NCI-H2171 treated with DMSO at 0.1 percent for 48 hours (cell line): Measurements from ENCODE around the gene CCDC116.
"Not testable (repeated sequence)": the region's sequence is repeated elsewhere in the genome, so short reads cannot be mapped to it uniquely, and the experiment has no call there.

Experiments used
- DNase-seq: peaks from one replicate; lab custom pipeline; 2025; lab: John Stamatoyannopoulos, UW

CCDC116 gene

GRCh38 chr22:21609556-21610157, 22.9 kb upstream of the CCDC116 start:
- DNase-seq, result not testable (repeated sequence)

DNA sequence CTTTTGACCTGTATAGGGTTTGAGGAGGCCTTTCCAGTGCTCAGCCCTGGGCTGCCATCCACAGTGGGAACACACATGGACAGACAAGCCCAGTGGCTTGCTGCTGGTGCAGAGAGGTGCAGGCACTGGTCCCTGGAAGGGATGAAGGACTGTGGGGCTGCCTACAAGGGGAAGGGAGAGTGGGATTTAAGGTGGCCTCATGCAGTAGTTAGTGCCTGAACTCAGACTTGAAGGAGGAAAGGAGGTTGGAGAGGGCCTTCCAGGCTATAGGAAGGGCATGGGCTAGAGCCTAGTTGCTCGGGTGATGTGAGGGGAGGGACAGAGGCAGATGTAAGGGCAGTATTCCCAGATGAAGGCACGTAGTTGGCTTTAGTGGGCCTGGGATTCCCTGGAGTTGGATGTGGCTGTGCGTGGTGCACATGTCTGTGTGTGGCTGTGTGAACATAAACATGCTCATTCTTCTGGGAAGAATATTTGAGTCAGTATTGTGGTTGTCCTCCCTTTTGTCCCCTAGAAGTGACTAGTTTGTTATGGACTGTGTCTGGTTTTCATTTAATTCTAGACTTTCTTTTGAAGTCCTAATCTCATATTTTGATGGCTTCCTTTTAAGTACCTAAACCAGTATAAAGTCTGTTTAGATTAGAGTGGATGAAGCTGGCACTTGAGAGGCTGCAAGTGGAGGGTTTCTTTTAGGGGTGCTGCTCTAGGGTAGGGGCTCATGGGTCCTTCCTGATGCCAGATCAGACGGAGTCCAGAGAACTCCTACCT, 21.2 kb upstream of the CCDC116 start:
- DNase-seq, result no peak

- no peak for DNase-seq
These were observed 19.7 kb upstream of the CCDC116 start for GRCh38 chr22:21612858-21613257.

DNA sequence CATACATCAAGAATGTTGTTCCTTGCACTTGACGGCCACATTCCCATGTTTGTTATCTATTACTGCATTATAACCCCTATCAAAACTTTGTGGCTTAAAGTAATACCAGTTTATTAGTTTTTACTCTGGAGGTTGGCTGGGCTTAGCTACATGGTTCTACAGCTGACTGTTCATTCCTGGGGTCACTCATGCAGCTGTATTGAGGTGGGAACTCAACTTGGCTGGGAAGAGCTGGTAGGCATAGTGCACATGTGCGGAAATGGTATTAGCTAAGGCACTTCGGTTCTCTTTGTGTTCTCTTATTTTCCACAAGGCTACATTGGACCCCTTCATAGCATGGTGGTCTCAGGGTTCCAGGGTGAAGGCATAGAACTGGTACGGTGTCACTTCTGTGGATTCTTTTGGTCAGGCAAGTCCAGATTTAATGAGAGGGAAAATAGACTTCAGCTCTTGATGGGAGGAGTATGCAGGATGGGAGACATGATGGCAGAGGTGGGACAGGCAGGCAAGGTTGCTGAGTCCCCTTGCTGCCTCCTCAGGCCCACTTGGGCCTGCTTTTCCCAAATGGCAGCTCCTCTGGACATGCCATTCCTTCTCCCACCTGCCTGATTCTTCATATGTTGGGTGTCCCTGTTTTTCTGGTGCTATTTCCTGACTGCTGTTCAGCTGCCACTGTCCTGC, 18.9 kb upstream of the CCDC116 start:
- DNase-seq, result no peak

- DNase-seq, result no peak
These were observed 16.8 kb upstream of the CCDC116 start for GRCh38 chr22:21615731-21616130.

DNA sequence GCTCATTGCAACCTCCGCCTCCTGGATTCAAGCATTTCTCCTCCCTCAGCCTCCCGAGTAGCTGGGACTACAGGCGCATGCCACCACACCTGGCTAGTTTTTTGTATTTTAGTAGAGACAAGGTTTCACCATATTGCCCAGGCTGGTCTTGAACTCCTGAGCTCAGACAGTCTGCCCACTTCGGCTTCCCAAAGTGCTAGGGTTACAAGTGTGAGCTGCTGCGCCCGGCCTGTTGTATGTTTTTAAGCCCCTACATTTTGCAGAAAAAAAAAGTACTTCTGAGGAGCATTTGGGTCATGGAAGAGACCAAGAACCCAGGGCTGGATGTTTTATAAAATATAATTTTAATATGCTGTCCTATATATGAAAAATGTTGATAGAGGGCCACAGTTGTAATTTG, 15.2 kb upstream of the CCDC116 start:
- not testable (repeated sequence) for DNase-seq

DNA sequence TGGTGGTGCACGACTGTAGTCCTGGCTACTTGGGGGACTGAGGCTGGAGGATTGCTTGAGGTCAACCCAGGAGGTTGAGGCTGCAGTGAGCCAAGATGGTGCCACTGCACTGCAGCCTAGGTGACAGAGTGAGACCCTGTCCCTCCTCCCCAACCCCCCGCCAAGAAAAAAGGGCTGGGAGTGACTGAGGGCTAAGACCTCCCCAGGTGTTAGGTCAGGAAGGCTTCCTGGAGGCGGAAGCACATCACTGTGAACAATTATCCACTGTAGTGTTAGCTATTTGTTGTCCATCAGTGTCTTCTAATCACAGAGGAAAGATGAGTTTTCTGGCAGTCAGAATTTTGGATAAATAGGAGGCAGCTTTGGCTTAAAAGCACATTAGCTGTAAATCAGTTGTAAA, 11.5 kb upstream of the CCDC116 start:
- no peak for DNase-seq

DNA sequence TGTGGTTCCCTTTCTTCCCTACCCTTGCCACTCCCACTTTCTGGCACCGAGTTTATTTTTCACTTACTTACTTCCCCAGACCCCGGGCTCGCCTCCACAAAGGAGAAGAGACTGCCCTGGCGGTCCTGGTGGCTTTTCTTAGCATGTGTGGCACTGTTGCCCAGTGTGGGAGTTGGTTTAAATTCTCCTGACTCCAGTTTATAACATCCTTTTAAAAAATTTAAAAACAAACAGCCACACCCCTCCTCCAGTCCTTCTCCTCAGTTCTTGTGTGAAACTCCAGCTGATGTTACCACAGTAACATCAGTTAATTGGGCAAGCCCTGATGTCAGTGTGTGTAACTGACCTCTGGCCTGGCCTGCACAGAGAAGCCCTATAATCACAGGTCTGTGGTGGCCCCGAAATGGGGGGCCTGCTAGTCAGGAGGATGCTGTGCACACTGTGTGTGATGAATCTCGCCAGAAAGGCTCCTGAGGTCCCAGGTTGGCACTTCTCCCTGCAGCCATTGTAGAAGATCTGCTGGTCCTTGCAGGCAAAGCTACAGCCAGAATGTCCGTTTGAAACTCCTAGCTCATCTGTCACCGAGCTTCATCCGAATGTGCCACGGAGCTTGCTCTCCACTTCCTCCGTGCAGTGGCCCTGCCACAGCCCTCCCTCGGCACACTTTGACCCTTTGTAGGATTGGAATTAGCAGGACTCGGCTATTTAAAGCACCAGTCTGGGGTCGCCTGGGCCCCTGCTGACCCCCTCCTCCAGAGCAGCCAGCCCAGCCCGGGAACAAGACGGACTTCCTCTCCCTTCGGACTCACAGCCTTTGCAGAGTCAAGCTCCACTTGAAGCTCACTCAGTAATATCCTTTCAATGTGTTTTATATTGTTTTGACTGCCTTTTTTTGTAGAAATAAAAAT, 10.3 kb upstream of the CCDC116 start:
- no peak for DNase-seq

DNA sequence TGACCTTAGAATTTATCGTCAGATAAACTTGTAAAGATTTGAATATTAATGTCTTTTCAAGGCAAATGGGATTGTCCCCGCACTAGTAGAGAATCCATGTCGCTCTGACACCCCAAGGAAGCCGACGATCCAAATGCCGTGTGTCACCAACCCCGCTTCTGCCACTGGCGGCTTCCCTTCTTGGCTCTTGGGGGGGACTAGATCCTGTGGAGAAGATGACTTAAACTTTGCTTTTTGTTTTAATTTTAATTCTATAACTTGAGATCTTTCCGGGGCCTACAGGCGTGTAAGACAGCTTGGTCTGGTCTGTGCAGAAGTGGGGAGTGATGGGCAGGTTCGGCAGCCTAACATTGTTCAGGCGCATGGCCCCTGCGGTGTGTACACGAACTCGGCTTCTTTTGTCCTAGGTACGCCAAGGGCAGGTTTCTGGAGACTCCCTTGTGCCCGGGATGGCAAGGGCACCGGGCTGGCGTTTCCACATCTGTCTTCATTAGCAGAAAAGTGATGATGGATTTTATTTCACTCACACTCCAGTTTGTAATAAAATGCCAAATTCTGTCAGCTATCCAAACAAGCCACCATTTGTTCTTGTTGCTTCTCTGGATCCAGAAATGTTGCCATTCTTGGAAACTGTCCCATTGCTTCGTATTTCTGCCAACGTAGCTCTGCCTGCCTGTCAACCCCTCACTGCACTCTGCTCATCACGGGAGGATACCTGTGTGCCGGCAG, 9.5 kb upstream of the CCDC116 start:
- DNase-seq, result no peak

- no peak for DNase-seq
These were observed 9.0 kb upstream of the CCDC116 start for GRCh38 chr22:21623648-21623970.

GRCh38 chr22:21624120-21624879, 8.3 kb upstream of the CCDC116 start:
- no peak for DNase-seq

GRCh38 chr22:21624880-21625791, 7.4 kb upstream of the CCDC116 start:
- no peak for DNase-seq

DNA sequence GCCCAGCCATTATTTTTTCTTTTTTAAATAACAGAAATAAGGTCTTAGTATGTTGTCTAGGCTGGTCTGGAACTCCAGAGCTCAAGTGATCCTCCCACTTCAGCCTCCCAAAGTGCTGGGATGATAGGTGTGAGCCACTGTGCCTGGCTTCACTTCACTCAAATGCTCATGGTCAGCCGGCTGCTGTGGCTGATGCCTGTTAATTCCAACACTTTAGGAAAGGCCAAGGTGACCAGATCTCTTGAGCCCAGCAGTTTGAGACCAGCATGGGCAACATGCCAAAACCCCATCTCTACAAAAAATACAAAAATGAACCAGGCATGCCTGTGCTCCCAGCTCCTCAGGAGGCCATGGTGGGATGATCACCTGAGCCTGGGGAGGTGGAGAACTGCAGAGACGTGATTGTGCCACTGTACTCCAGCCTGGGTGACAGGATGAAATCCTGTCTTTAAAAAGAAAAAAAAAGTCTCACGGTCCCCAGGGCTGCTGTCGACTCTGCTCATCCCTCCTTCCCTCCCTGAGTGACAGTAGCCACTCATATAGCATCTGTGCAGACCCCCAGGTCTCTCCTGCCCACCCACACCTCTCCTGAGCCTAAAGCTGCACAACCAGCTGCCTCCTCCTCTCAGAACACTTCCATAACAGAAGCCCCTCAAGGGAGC, 6.4 kb upstream of the CCDC116 start:
- DNase-seq, result no peak

GRCh38 chr22:21626735-21627469, 5.7 kb upstream of the CCDC116 start:
- DNase-seq, result peak; percentile 77

GRCh38 chr22:21628386-21629254, 3.9 kb upstream of the CCDC116 start:
- no peak for DNase-seq

DNA sequence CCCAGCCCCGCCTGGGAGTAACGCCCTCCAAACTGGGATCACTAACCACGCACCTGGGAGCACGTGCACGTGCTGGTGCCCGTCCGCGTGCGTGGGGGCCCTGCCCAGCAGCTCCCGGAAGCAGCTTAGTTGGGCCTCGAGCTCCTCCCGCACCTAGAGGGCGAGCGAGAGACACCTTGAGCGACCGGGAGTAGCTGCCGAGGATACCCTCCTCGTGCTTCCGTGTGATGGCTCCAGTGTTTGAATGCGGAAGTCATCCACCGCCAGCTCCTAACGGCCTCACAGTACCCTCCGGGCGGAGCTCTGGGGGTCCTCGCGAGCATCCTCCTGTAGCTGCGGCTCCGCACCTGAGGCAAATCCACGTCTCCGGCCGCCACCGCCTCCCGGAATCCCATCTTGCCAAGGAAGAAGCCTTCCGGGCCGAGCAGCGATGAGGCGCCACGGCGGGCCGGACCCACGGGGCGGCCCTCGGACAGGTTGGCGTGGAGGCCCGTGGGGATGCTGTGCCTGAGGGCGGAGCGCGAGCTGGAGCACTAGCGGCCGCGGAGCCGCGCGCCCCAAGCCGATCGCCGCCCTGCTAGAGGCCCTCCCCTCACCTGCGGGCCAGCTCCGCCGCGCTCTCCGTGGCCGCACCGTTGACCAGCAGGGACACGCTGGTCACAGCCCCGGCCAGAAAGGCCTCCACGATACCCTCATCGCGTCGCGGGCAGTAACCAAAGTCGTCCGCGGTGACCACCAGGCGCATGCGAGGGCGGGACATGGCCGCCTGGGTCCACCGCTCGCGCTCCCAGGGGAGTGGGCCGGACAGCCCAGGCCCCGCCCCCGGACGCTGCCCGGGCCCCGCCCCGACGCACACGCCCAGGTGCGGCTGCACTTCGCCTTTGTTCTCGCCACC, 3.1 kb upstream of the CCDC116 start, which contains the start of gene YDJC:
Gene YDJC (minus strand): TSS at position 768 of the 895 bp plus-strand sequence. CDS start 8 bp downstream, at position 760.
- peak; percentile 92 for DNase-seq
